Measurements from ENCODE around the gene CMIP. TPM values are rescaled to one million over a fixed set of nuclear protein-coding genes. Genes with fewer than 3 reads are reported as not detected.
"Not testable (repeated sequence)": the region's sequence is repeated elsewhere in the genome, so short reads cannot be mapped to it uniquely, and the experiment has no call there.

The CMIP gene
- 26.1 TPM for polyA plus RNA-seq (2013, experiment 1 of 2; ENCODE audit: insufficient read length)
- polyA plus RNA-seq (2013, experiment 2 of 2; ENCODE audit: insufficient read length): 28.7 TPM

GRCh38 chr16:81444448-81445121 is at the start of gene CMIP:
Gene CMIP, plus strand, starts transcription at chr16:81444808.
- peak; percentile 88 for DNase-seq

DNA sequence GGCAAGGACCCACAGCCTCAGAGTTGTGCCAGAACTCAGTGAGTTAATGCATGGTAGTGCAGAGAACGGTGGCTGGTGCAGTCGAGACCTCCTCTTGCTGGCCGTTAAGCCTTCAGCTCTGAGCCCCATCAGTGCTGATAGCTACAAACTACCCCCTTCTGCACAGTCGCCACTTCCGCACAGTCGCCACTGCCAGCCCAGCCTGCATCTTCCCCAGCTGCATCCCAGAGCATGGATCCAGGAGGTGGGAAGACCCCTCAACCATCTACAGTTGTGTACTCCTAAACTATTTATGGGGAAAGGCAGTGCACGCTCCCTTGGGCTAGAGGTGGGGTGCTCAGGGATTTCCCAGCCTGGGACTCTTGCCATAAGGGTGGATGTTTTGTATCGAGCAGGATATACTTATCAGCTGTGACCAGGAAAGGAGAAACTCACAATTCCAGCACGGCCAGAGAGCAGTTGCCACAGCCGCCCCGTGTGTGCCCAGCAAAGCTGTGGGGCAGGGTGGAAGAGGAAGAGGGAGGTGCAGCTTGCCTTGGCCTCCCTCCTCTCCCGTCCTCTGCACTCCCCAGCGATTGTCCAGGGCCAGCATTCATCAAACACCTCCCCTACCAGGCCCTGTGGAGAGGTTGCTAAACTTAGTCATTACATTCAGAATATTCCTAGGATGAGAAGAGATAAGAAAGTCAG is 49.5 kb upstream of the CMIP start:
- no peak for DNase-seq

- no peak for DNase-seq
Measured at GRCh38 chr16:81397058-81397878, 47.3 kb upstream of the CMIP start.

- DNase-seq: no peak
Measured at GRCh38 chr16:81397879-81398520, 46.6 kb upstream of the CMIP start.

- no peak for DNase-seq
Measured at GRCh38 chr16:81399909-81400308, 44.7 kb upstream of the CMIP start.

DNA sequence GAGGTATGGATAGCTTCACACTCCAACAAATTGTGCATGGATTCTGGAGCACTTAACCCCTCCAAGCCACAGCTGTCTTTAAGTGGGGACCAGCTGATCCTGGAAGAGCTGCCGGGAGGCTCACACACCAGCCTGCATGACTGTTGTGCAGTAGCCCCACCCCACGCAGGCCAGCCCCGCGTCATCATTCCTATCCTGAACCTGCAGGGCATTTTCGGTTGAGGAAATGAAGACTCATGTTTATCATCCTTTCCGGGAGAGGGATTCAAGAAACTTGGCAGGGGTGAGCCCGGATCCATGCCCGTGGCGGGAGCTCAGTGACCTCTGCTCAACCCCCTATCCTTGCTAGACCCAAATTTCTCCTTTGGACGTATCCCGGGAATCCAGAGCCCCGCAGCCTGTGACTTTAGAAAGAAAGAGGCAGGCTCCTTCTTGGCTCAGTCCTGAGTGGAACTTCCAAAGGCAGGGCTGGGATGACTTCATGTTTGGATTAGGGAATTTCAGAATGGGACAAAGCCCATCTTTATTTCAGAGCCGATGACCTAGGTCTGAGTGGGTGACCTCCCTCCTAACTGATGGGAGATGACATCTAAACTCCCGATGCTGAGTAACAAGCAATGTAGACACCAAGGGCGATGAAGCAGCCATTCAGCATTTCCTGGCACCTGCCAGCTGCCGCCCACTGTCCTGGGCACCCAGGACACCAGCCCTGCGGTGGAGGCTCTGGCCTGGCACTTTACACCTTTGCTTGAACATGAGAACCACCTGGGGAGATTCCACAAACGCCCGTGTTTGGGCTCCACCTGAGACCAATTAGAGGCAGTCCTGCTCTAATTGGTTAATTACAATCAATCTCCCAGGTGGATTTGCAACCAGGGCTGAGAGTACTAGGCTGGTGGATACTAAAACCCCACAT is 43.3 kb upstream of the CMIP start:
- DNase-seq: no peak

- DNase-seq: no peak
Measured at GRCh38 chr16:81403208-81403600, 41.4 kb upstream of the CMIP start.

GRCh38 chr16:81403601-81404391 is 40.8 kb upstream of the CMIP start:
- peak; percentile 59 for DNase-seq

DNA sequence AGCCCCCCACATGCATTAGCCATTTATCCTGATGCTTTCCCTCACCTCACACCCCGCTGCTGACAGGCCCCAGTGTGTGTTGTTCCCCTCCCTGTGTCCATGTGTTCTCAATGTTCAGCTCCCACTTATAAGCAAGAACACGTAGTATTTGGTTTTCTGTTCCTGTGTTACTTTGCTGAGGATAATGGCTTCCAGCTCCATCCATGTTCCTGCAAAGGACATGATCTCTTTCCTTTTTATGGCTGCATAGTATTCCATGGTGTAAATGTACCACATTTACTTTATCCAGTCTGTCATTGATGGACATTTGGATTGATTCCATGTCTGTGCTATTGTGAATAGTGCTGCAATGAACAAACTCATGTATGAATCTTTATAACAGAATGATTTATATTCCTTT is 39.6 kb upstream of the CMIP start:
- not testable (repeated sequence) for DNase-seq

GRCh38 chr16:81405702-81406113 is 38.9 kb upstream of the CMIP start:
- peak; percentile 83 for DNase-seq

DNA sequence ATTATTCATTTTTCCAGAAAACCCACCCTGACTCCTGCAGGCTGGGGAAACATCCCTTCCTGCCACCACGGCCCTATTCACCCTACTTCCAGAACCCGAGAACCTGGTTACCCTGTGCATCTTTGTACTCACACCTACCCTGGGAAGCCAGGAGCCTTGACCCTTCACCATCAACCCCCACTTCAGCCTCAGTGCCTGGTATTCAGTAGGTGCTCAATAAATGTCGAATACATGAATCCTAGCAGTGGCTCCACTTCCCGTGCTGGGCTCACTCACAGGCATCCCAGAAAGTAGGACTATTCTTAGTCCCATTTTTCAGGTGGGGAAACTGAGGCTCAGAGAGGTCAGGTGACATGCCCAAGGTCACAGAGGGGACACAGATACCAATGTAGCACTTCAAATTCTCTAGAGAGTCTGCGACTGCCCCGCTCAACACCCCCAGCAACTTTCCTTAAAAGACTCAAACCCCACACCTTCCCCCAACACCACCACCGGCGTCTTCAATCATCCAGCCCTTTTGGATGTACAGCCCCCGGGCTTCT is 36.1 kb upstream of the CMIP start:
- DNase-seq: no peak

- DNase-seq: no peak
Measured at GRCh38 chr16:81409016-81409556, 35.5 kb upstream of the CMIP start.

DNA sequence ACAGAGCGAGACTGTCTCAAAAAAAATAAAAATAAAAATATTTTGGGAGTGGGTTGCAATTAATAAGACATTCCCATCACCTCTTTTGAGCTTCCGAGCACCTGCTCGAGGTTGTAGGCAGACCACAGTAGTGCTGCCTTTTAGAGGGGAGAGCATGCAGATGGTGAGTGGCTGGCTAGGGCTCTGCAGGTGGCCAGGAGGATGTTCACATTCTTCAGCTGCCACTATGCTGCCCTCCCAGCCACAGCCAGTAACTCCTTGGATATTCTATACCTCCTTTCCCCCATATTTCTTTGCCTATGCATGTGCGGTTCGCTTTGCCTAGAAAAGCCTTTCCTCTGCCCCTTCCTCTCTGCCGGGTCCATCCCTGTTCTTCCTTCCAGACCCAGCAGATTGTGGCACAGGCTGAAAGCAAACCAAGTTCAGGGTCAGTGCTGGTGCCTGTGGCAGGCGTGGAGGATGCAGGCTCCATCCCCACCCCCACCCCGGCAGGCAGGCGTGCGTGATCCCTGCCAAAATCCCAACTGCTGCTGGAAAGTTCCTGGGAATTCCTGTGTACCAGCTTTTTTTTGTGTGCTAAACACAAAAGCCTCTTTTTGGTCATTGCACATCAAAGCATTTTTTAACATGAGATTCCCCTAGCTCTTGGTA is 33.8 kb upstream of the CMIP start:
- DNase-seq: no peak

- DNase-seq: no peak
Measured at GRCh38 chr16:81413245-81413990, 31.2 kb upstream of the CMIP start.

DNA sequence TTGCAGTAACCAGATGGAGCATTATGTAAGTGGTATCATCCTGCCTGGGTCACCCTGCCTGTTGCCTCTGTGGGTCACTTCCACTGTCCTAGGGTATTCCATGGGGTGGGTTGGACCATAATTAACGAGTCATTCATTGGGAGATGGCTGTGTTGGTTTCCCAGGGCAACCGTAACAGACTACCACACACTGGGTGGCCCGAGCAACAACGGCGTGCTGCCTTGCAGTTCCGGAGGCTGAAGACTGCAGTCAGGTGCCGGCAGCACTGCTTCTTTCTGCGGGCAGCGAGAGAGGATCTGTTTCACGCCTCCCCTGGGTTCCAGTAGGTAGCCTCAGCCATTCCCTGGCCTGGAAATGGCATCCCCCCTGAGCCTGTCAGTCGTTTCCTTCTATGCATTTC is 28.9 kb upstream of the CMIP start:
- no peak for DNase-seq

- DNase-seq: no peak
Measured at GRCh38 chr16:81416749-81417148, 27.9 kb upstream of the CMIP start.

GRCh38 chr16:81417210-81417609 is 27.4 kb upstream of the CMIP start:
- DNase-seq: no peak

- no peak for DNase-seq
Measured at GRCh38 chr16:81419806-81420205, 24.8 kb upstream of the CMIP start.

- no peak for DNase-seq
Measured at GRCh38 chr16:81421126-81421525, 23.5 kb upstream of the CMIP start.

Data from fibroblast of skin of abdomen (primary cell).